Mesenchymal stem cell (in vitro differentiated cells and primary cell): ENCODE results near the gene NSMCE1.
A peak's percentile ranks its signal among the peaks of the same experiment; 100 is the strongest.

ENCODE experiments used
- DNase-seq: peaks from one replicate; pipeline ENCODE4 v3.0.0-alpha.2; 2013
- H2AFZ ChIP-seq: one replicate; pipeline ENCODE4 v1.6.1; 2013; ENCODE audit warnings: low read depth, mild to moderate bottlenecking, control low read depth, inconsistent platforms, low read length, moderate library complexity
- H2AK5ac ChIP-seq: 2 replicates; pipeline ENCODE4 v1.6.1; 2013; ENCODE audit warnings: low read length, moderate library complexity, mild to moderate bottlenecking, inconsistent platforms; ENCODE audit not compliant: severe bottlenecking
- H2BK120ac ChIP-seq: one replicate; pipeline ENCODE4 v1.6.1; 2013; ENCODE audit warnings: low read depth, mild to moderate bottlenecking, inconsistent platforms, low read length, moderate library complexity
- H2BK12ac ChIP-seq, 2 experiments: one replicate each; pipeline ENCODE4 v1.6.1; 2013; ENCODE audit warnings: inconsistent platforms in 2 of 2, low read length in 2 of 2, mild to moderate bottlenecking in 2 of 2, moderate library complexity in 2 of 2, control low read depth in 1 of 2
- H2BK15ac ChIP-seq: one replicate; pipeline ENCODE4 v1.6.1; 2013; ENCODE audit warnings: mild to moderate bottlenecking, low read depth, inconsistent platforms; ENCODE audit not compliant: poor library complexity, severe bottlenecking
- H2BK5ac ChIP-seq: 2 replicates; pipeline ENCODE4 v1.6.1; 2013; ENCODE audit warnings: low read depth, mild to moderate bottlenecking, low read length, control low read depth, inconsistent platforms; ENCODE audit not compliant: poor library complexity, severe bottlenecking
- H3K14ac ChIP-seq, 2 experiments: one replicate each; pipeline ENCODE4 v1.6.1; 2013; ENCODE audit warnings: inconsistent platforms in 2 of 2, low read length in 2 of 2, control low read depth in 1 of 2, mild to moderate bottlenecking in 1 of 2, moderate library complexity in 1 of 2
- H3K18ac ChIP-seq, 2 experiments: one replicate each; pipeline ENCODE4 v1.6.1; 2013; ENCODE audit warnings: inconsistent platforms in 2 of 2, low read length in 2 of 2, control low read depth in 1 of 2, low read depth in 1 of 2, mild to moderate bottlenecking in 1 of 2
- H3K23ac ChIP-seq, 2 experiments: one replicate each; pipeline ENCODE4 v1.6.1; 2013; ENCODE audit warnings: inconsistent platforms in 2 of 2, low read length in 2 of 2, mild to moderate bottlenecking in 2 of 2, moderate library complexity in 2 of 2, control low read depth in 1 of 2
- H3K27ac ChIP-seq: 2 replicates; pipeline ENCODE4 v1.5.1; 2013; ENCODE audit warnings: mild to moderate bottlenecking, moderate library complexity, low read length, control low read depth, inconsistent platforms; ENCODE audit not compliant: poor library complexity, severe bottlenecking
- H3K27me3 ChIP-seq, 2 experiments: 2 replicates each; pipeline versions ENCODE4 v1.6.1 to v1.7.0; 2013; ENCODE audit warnings: low read length in 2 of 2, mild to moderate bottlenecking in 2 of 2, moderate library complexity in 2 of 2, control low read depth in 1 of 2, inconsistent platforms in 1 of 2; ENCODE audit not compliant: control insufficient read depth in 1 of 2, insufficient read depth in 1 of 2
- H3K36me3 ChIP-seq, 2 experiments: 2 replicates each; pipeline versions ENCODE4 v1.6.1 to v1.7.0; 2013; ENCODE audit warnings: low read length in 2 of 2, control low read depth in 1 of 2, inconsistent platforms in 1 of 2, low read depth in 1 of 2, mild to moderate bottlenecking in 1 of 2; ENCODE audit not compliant: insufficient read depth in 2 of 2, control insufficient read depth in 1 of 2
- H3K4ac ChIP-seq, 2 experiments: one replicate each; pipeline ENCODE4 v1.6.1; 2013; ENCODE audit warnings: inconsistent platforms in 2 of 2, low read length in 2 of 2, mild to moderate bottlenecking in 2 of 2, moderate library complexity in 2 of 2, control low read depth in 1 of 2, low read depth in 1 of 2
- H3K4me1 ChIP-seq: 2 replicates; pipeline ENCODE4 v1.6.1; 2013; ENCODE audit warnings: low read depth, low read length, control low read depth; ENCODE audit not compliant: control insufficient read depth, insufficient read depth
- H3K4me2 ChIP-seq: 2 replicates; pipeline ENCODE4 v1.6.1; 2013; ENCODE audit warnings: low read length, mild to moderate bottlenecking, inconsistent platforms; ENCODE audit not compliant: poor library complexity, severe bottlenecking
- H3K4me3 ChIP-seq, 2 experiments: 2 replicates each; pipeline versions ENCODE4 v1.5.1 to v1.7.0; 2013; ENCODE audit warnings: low read length in 2 of 2, mild to moderate bottlenecking in 2 of 2, control low read depth in 1 of 2, low read depth in 1 of 2; ENCODE audit not compliant: insufficient read depth in 1 of 2
- H3K79me1 ChIP-seq: replicated peaks from 2 replicates; pipeline ENCODE4 v1.6.1; 2013; ENCODE audit warnings: mild to moderate bottlenecking, control low read depth, low read length, inconsistent platforms; ENCODE audit not compliant: poor library complexity, severe bottlenecking
- H3K9ac ChIP-seq: 2 replicates; pipeline ENCODE4 v1.7.0; 2013; ENCODE audit warnings: mild to moderate bottlenecking, low read length, moderate library complexity
- H3K9me3 ChIP-seq: 2 replicates; pipeline ENCODE4 v1.7.0; 2013; ENCODE audit warnings: mild to moderate bottlenecking, low read length; ENCODE audit not compliant: control insufficient read depth
- H4K8ac ChIP-seq: one replicate; pipeline ENCODE4 v1.6.1; 2013; ENCODE audit warnings: inconsistent platforms, mild to moderate bottlenecking, low read length, moderate library complexity
- H4K91ac ChIP-seq: one replicate; pipeline ENCODE4 v1.6.1; 2013; ENCODE audit warnings: mild to moderate bottlenecking, low read length, inconsistent platforms
- WGBS: methylation state at CpG from one replicate; pipeline ENCODE4 v1.1.7; 2013; ENCODE audit warnings: mixed read lengths; 5-methylcytosine and 5-hydroxymethylcytosine counted together

NSMCE1 gene

DNA sequence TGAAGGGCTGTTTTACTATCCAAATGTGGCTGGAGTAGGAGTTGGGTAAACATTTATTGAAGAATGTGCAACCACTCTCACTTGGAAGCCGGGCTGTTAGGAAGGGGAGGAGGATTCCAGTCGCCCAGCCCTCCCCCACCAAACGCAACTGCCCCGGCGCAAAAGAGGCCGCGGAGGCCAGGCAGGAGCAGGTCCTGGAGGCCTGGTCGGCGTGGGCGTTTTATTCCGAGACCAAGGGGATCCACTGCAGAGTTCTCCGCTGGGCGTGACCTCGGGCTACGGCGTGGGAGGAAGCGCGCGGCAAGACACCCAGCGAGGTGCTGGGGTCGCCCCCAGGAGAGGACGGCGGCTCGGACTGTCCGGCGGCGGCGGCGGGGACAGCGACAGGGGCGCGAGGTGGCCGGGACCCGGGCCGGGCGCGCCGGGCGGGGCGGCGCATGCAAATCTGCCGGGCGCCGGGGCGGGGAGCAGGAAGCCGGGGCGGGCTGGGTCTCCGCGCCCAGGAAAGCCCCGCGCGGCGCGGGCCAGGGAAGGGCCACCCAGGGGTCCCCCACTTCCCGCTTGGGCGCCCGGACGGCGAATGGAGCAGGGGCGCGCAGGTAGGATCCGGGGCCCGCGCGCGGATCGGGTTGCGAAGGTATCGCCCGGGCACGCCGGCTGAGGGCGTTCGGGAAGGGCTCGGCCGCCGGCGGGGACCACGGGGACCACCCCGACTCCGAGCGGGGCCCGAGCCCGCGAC is 45.0 kb upstream of the NSMCE1 start, which contains the start of gene IL4R:
Gene IL4R (plus strand): TSS at position 553 of the 739 bp plus-strand sequence. CDS start 26,230 bp downstream, outside the sequence.
- Histone ChIP-seq H2BK5ac (peak within 1 kb of the TSS; percentile 95), H3K27me3 (no peaks in the 10 kb centered on the region), H2BK12ac (peak within 1 kb of the TSS; percentile 56 to 75), H3K18ac (peak within 1 kb of the TSS; percentile 96 to 98), H2BK120ac (peak within 1 kb of the TSS; percentile 98), H3K4me3 (peak within 1 kb of the TSS; percentile 84 to 94), H3K9me3 (no peaks in the 10 kb centered on the region), H4K91ac (peak within 1 kb of the TSS; percentile 97), H3K27ac (peak within 1 kb of the TSS; percentile 88), H2AK5ac (peak within 1 kb of the TSS; percentile 61), H4K8ac (peak within 1 kb of the TSS; percentile 88), H2BK15ac (peak within 1 kb of the TSS; percentile 89), H2AFZ (peak within 1 kb of the TSS; percentile 54), H3K23ac (peak within 1 kb of the TSS; percentile 87 to 92), H3K36me3 (peaks cover under 1 to 3% of the 10 kb centered on the region in 2 experiments), H3K9ac (peak within 1 kb of the TSS; percentile 95), H3K14ac (peak within 1 kb of the TSS; percentile 49 to 94), H3K4me1 (peaks cover 27% of the 10 kb centered on the region), H3K4me2 (peak within 1 kb of the TSS; percentile 81), H3K79me1 (no peaks in the 10 kb centered on the region), H3K4ac (peak within 1 kb of the TSS; percentile 96 to 97)
- WGBS: under 1% methylated on average over 57 of the region's 85 CpGs
- DNase-seq: peak; percentile 90

DNA sequence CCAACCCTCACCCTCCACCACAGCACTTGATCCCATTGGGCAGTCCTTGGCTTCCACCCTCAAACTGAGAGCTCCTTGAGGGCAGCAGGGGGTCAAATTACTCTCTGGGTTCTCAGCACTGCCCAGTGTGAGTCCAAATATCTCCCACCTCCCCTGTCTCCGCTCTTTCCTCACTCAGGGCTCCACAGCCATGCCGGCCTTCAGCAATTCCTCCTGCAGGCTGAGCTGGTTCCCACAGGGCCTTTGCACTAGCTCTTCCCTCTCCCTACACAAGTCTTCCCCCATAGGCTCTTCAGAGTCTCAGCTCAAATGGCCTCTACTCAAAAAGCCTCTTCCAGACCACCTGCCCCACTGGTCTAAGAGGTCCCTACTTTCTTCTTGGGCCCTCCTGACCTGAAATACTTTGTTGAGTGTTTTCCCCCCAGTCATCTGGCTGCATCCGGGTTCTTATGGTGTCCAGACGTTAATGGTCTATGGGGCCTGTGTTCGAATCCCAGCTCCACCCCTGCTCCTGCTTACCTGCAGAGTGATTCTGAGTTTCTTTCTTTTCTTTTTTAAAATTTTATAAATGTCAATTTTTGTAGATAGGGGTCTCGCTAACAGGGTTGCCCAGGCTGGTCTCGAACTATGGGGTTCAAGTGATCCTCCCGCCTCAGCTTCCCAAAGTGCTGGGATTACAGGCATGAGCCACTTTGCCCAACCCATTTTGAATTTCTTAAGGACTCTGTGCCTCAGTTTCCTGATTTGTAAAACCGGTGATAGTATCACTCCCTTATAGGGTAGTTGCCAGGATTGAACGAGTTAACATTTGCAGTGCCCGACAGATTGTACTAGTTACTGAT is 44.2 kb upstream of the NSMCE1 start:
- no peaks in the 10 kb centered on the region for H3K9me3 ChIP-seq
- H2AK5ac ChIP-seq: peak overlapping the region; percentile 60
- H3K23ac ChIP-seq: no peak overlapping the region
- H3K4me3 ChIP-seq: peak overlapping the region in 1 of 2 experiments; percentile 84
- H2BK120ac ChIP-seq: no peak overlapping the region
- H3K27ac ChIP-seq: peak overlapping the region; percentile 36
- no peak overlapping the region for H3K14ac ChIP-seq
- H4K8ac ChIP-seq: no peak overlapping the region
- peak overlapping the region; percentile 95 for H3K9ac ChIP-seq
- H2BK15ac ChIP-seq: peak overlapping the region; percentile 36
- no peak for DNase-seq
- H2AFZ ChIP-seq: no peak overlapping the region
- peak overlapping the region in 1 of 2 experiments; percentile 98 for H3K18ac ChIP-seq
- no peak overlapping the region for H2BK5ac ChIP-seq
- 72% methylated on average over 9 of the region's 11 CpGs for WGBS
- no peaks in the 10 kb centered on the region for H3K79me1 ChIP-seq
- H3K4me2 ChIP-seq: peak overlapping the region; percentile 26
- H3K27me3 ChIP-seq: no peaks in the 10 kb centered on the region
- H2BK12ac ChIP-seq: no peak overlapping the region
- H3K4me1 ChIP-seq: peaks cover 22% of the 10 kb centered on the region
- peaks cover 0 to 3% of the 10 kb centered on the region in 2 experiments for H3K36me3 ChIP-seq
- H4K91ac ChIP-seq: no peak overlapping the region
- no peak overlapping the region for H3K4ac ChIP-seq

DNA sequence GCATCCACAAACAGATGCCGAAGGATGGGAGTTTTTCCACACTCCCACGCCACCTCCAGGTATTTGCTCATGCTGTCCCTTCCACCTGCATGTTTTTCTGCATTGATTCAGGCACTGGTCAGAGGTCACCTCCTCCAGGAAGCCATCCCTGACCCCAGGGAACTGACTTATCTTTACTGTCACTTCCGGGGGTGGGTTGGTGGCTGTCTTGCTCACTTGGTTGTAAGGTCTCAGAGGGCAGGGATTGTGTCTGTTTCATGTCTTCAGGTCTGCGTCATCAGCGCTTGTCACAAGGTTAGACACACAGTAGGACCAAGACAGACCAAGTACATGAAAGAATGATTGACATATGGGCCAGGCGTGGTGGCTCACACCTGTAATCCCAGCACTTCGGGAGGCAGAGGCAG is 43.3 kb upstream of the NSMCE1 start:
- peaks cover 19% of the 10 kb centered on the region for H3K4me1 ChIP-seq
- H3K27me3 ChIP-seq: no peaks in the 10 kb centered on the region
- H4K91ac ChIP-seq: no peak overlapping the region
- no peak overlapping the region for H3K4ac ChIP-seq
- no peak overlapping the region for H3K9ac ChIP-seq
- WGBS: 84% methylated on average over 7 of the region's 7 CpGs
- H3K14ac ChIP-seq: no peak overlapping the region
- H3K9me3 ChIP-seq: no peaks in the 10 kb centered on the region
- no peak overlapping the region for H3K23ac ChIP-seq
- H2BK12ac ChIP-seq: peak overlapping the region in 1 of 2 experiments; percentile 20
- no peak overlapping the region for H3K4me2 ChIP-seq
- peaks cover 0 to 3% of the 10 kb centered on the region in 2 experiments for H3K36me3 ChIP-seq
- H4K8ac ChIP-seq: peak overlapping the region; percentile 37
- no peak overlapping the region for H3K27ac ChIP-seq
- H3K4me3 ChIP-seq: no peak overlapping the region
- H2BK120ac ChIP-seq: no peak overlapping the region
- H2AK5ac ChIP-seq: peak overlapping the region; percentile 50
- no peak overlapping the region for H2BK15ac ChIP-seq
- H2BK5ac ChIP-seq: no peak overlapping the region
- no peak overlapping the region for H2AFZ ChIP-seq
- DNase-seq: no peak
- peak overlapping the region in 1 of 2 experiments; percentile 37 for H3K18ac ChIP-seq
- H3K79me1 ChIP-seq: no peaks in the 10 kb centered on the region

DNA sequence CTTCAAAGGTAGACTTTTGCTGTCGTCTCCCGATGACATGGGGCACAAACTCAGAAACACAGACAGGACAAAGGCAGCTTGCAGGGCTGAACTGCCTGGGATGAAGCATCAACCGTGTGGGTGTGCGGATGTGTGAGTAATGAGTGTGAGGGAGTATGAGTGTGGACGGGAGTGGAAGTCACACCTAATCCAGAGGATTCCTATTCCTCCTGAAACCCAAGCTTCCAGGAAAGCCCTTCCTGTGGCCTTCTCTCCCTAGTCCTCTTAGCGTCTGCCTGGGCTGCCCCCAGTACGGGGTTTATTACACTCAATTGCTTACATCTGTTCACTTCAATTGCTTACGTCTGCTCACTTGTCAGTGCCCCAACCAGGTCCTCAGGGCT is 42.9 kb upstream of the NSMCE1 start:
- Histone ChIP-seq H3K79me1 (no peaks in the 10 kb centered on the region), H3K23ac (no peak overlapping the region), H4K91ac (no peak overlapping the region), H3K4me3 (no peak overlapping the region), H3K4me2 (no peak overlapping the region), H2AFZ (no peak overlapping the region), H3K27me3 (no peaks in the 10 kb centered on the region), H3K36me3 (peaks cover 0 to 3% of the 10 kb centered on the region in 2 experiments), H4K8ac (no peak overlapping the region), H2AK5ac (no peak overlapping the region), H3K27ac (no peak overlapping the region), H3K4me1 (peaks cover 19% of the 10 kb centered on the region), H3K9ac (no peak overlapping the region), H2BK12ac (peak overlapping the region; percentile 16 to 20), H3K4ac (no peak overlapping the region), H3K14ac (no peak overlapping the region), H3K18ac (peak overlapping the region in 1 of 2 experiments; percentile 37), H3K9me3 (no peaks in the 10 kb centered on the region), H2BK5ac (no peak overlapping the region), H2BK15ac (no peak overlapping the region), H2BK120ac (no peak overlapping the region)
- DNase-seq: no peak
- 52% methylated on average over 6 of the region's 8 CpGs for WGBS
